Umbilical cord (tissue), 2 donors: ENCODE data around the gene PJA2. TPM values are rescaled to one million over a fixed set of nuclear protein-coding genes. Genes with fewer than 3 reads are reported as not detected.
"Not testable (repeated sequence)": the region's sequence is repeated elsewhere in the genome, so short reads cannot be mapped to it uniquely, and the experiment has no call there.

Experiments
- DNase-seq: peaks from one replicate; pipeline ENCODE4 v3.0.0-alpha.2; 2015; ENCODE audit warnings: low spot score
- total RNA-seq: library from RNA; depleted of rRNA; stranded (reverse); fragments of >200 nt; gene quantifications from one replicate; pipeline ENCODE4 v1.2.3, GENCODE V29; 2014; ENCODE audit warnings: low replicate concordance; ENCODE audit not compliant: insufficient read depth

The PJA2 gene
- total RNA-seq, 1 donor from 2014 or later, result 160 TPM

DNA sequence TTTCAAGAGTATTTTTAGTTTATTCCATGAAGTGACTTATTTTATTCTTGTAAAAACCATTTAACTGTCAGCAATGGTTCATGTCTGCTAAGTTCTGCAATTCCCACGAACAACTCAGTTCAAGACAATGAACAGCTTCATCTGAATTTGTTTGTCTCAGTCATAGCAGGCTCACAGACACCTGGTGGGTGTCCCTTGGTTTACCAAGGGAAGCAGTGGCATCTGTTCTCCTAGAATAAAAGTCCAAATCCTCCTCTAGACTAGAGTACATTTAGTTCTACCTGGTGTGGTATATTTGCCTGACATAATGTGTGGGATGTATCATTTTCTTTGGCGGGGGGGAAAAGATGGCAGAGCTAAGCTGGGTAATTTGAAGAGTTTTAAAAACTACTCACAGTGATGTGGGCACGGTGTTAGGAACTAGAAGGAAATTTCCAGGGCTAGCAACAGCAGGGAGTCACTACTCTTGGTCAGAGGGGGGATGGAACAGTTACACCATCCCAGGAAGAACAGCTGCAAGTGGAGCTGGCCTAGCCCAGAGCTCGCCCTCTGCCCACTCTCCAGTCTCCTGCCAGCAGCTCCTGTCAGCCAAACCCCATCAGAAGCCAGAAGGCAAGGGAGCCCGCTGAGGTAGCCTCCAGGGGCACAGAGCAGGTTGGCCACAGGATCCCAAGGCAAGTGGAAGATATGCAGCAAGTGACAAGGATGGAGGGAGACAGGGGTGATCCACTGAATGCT, 100.3 kb downstream of the PJA2 start:
- no peak for DNase-seq

DNA sequence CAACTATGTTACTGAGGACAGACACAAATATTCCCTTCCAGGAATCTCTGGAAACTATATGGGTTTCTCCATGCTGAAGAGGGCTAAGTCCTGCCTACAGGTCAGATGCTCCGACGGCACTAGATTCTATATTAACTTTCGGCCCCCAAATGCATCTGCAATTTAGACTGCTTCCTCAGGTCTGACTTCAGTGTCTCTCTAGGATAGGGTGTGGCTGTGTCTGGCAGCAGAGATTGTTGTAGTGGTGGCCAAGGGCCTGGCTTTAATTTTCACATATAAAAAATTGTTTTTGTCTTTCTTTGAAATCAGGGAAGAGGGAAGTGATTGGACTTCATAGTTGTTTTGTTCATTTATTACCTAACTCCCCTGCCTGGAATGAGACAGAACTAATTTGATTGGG, 101.8 kb downstream of the PJA2 start:
- DNase-seq, result no peak

DNA sequence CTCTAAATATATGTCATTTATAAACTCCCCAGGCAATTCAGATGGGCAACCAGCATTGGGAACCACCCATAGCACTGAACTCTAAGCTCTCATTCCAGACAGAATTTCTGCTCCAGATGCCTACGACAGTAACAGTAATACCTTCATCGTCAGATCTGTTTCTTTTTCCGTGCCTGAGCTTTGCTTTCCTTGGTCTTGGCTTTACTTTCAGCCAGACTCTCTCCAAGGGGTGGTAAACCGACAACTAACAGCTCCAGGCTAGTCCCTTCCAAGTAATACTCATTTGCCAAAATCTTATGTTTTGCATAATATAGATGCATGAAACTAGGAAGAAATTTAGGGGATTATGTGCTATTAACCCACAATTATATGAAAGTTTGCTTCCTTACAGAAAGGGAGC, 102.3 kb downstream of the PJA2 start:
- DNase-seq, result no peak

DNA sequence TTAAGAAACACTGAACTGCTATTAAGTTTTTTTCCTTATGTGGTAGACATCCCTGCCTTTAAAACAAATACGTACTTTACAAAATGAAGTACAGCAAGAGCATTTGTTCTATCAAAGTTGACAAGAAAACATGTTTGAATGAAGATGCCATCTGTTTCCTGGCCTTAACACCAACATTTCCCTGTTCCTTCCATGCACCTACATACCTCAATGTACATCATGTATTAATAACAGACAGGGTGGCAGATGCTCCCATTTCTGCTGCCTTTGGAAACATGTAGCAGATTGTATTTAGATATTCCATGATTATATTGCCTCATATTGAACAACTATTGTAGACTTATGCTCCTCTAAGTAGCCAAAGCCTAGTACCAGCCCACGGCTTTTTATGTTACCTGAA, 104.4 kb downstream of the PJA2 start:
- DNase-seq, result no peak

DNA sequence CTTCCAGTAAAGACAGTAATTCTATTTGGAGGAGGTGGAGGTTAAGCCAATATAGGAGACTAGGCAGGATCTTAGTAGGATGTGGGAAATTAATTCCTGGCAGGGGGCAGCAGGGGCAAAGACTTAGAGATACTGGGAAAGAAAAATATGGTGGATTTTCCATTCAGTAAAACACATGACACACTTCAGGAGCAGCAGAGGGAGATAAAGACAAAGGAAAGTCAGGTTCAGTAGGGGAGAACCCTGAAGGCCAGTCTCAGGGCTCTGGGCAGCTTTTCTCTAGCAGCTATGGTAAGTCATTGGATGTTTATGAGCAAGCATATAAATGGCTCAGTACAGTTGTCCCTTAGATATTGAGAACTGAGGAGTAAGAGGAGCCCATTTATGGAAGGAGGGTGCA, 105.5 kb downstream of the PJA2 start:
- DNase-seq, result no peak

DNA sequence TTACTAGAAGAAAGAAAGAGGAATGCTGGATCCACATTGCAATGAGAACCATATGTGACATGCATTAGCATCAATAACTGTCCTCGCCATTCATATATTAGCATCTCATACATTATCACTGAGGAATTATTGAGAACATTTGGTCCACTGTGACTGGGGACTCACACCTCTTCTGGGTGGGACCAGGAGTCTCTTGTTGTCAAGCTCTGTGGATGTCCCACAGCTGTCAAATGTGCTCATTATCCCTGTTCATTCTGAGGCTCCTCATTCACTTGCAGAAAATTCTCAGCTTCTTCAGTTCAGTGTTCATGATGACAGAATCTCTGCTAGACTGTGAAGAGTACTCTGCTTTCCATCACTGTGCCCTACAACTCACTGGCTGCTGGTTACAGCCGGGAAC, 109.4 kb downstream of the PJA2 start:
- no peak for DNase-seq

DNA sequence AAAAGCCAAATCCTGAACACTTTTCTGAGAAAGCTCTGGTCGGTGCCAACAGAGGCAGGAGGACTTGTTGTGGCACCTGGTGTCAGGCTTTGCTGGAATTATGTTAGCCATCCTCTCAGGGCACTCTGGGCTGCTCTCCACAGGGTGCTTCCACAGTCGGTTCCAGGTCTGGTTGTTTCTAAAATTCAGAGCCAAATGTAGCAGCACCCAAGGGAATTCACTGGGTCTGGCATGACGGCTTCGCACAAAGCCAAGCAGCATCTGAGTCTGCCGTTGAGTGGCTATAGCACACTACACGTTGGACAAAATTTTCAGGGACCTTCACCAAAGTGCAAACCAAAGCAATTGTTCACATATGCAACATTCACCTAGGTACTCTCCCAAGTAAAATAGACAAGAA, 110.2 kb downstream of the PJA2 start:
- no peak for DNase-seq

DNA sequence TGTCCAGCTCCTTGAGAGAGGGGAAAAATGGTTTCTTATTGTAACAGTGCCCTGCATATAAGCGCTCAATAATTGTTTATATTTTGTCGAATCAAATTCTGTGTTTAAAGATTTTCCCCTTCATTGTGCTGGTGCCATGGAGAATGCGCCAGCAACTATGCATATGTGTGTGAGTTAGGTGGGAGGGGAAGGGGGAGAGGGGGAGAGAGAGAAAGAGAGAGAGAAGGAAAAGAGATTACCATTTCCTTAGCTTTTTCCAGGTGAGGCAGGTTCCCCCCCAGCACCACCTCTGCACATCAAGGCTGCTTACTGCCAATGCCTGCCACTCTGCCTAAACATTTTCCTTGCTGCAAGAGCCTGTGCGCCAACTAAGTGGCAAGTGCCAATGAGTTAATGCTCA, 111.0 kb downstream of the PJA2 start:
- DNase-seq, result no peak

DNA sequence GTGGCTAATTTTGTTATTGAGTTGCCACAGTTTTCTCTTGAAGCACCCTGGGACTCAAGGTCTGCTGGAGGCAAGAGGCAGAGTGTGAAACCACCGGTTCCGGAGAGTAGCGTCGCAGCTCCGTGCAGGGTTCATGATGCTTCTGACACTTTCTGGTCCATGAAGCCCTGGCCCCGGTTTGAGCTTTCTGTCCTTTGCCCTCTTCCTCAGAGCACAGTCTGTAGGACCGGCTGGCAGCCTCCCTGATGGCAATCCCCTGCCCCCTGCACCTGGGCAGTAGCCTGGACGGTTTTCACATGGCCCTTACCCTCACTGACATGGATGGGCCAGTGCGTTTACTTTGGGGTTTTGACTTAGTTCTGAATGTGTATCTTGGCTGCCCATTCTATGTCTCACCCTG, 111.9 kb downstream of the PJA2 start:
- DNase-seq, result no peak

DNA sequence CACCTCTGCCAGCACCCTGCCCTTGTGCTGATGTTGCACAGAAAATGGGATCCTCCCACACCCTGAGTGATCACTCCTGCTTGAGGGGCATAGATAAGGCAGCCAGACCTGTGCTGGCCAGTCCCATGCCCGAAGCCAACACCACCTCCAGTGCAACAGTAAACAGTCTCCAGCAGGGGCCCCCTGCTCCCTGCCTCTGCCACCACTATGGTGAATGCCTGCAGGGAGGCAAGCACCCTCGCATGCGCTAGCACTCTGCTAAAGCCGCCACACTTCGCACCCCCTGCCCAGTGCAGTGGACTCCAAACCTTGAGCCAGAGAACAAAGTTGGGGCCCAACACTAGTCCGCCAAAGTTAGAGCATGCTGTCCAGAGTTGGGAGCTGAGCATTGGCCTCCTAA, 118.7 kb downstream of the PJA2 start:
- no peak for DNase-seq

DNA sequence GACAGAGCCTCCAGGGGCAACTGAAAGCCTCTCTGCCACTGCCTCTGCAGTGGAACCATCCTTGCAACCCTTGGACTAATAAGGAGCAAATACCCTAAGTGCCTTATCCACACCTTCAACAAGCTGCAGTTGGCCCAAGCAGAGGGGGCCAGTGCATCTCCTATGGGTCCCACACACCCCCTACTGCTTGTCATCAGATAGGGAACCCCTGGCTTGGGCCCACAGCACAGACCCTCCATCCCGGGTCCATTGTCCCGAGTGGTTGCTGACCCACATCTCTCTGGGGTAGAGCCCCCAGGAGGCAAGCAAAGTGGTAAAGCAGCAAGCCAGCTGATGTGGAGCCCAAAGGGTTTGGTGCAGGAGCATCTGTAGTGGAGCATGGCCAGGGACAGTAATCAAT, 119.5 kb downstream of the PJA2 start:
- DNase-seq, result no peak

DNA sequence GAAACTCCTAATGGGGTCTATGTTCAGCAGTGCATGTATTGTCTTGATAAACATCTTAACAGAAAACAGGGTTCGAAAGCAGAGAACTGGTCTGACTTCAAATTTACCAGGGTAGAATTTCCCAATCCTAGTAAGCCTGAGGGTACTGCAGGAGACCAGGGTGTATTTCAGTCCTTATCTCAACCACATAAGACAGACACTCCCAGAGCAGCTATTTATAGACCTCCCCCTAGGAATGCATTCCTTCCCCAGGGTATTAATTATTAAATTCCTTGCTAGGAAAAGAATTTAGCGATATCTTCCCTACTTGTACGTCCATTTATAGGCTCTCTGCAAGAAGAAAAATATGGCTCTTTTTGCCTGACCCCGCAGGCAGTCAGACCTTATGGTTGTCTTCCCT, 123.1 kb downstream of the PJA2 start:
- not testable (repeated sequence) for DNase-seq
